HS-5 (cell line): ENCODE results near the gene CHRDL1.
"Not testable (repeated sequence)": the region's sequence is repeated elsewhere in the genome, so short reads cannot be mapped to it uniquely, and the experiment has no call there.

Experiments used
- DNase-seq: peaks from one replicate; pipeline ENCODE4 v3.0.0-alpha.2; 2012; ENCODE audit warnings: low read depth

The CHRDL1 gene

DNA sequence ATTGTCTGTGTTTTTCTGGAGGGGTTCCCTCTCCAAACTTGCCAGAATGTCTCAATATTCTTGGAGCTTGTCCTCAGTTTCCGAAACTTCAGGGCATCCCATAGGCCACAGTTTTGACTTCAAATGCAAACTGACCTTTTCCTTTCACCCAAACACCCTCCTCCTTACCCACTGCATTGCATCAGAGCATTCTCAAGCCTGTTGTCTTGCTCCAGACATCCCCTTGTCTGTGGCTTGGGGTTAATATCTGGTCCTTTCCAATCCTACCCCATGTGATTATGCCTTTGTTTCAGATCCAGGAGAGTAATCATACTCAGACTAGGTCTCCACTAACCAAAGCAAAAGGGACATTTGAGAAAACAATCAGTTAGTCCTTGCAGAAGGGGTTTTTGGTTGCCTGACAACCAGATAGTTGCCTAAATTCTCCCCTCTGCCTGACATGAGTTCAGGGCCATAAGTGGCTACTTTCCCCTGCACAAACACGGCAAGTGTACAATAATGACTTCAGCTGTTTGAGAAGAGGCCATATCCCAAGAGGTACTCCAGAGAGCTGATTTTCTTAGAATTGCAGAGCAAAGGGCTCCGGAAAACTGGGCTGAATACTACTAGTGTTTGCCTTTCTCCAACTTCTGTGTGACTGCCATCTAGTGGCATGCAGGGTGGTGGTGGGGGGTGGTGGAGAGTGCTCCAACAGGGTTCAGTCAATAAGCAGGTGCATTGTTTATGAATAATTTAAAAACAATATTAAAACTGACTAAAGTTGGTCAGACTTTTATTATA, 130.2 kb downstream of the CHRDL1 start:
- no peak for DNase-seq

DNA sequence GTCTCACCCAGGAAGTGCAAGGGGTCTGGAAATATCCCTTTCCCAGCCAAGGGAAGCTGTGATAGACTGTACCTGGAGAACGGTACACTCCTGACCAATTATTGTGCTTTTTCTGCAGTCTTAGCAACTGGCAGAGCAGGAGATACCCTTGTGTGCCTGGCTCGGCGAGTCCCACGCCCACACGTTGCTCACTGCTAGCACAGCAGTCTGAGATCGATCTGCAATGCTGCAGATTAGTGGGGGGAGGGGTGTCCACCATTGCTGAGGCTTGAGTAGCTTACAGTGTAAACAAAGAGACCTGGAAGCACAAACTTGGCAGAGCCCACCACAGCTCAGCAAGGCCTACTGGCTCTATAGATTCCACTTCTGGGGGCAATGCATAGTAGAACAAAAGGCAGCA, 138.5 kb downstream of the CHRDL1 start:
- no peak for DNase-seq

DNA sequence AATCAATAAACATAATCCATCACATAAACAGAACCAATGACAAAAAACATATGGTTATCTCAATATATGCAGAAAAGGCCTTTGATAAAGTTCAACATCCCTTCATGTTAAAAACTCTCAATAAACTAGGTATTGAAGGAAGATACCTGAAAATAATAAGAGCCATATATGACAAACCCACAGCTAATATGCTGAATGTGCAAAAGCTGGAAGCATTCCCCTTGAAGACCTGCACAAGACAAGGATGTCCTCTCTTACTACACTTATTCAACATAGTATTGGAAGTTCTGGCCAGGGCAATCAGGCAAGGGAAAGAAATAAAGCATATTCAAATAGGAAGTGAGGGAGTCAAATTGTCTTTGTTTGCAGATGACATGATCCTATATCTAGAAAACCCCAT, 141.3 kb downstream of the CHRDL1 start:
- not testable (repeated sequence) for DNase-seq

DNA sequence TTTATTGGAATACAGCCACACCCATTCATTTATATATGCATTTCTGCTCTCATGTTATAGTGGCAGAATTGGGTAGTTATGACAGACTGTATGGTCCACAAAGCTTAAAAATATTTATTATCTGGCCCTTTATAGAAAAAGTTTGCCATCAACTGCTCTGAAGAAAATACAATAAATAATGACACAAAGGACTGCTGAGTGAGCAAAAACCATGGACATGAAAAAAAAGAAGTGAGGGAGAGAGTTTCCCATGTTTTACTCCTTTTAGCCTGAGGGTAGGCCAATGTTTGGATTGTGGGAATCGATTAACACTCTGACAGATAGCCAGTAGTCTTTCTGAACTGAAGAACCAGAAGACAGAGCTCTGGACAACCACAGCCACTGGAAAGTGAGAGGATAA, 149.2 kb downstream of the CHRDL1 start:
- no peak for DNase-seq
